GM18870 (cell line): ENCODE measurements around the gene PPP4R1.
A peak's percentile ranks its signal among the peaks of the same experiment; 100 is the strongest.
"Not testable (repeated sequence)": the region's sequence is repeated elsewhere in the genome, so short reads cannot be mapped to it uniquely, and the experiment has no call there.

Source experiments
- ATAC-seq: cut with Tn5 transposase; IDR thresholded peaks from one replicate; pipeline ENCODE4 v1.9.1; 2021; ENCODE audit warnings: moderate library complexity; ENCODE audit not compliant: unreplicated experiment

PPP4R1 gene

DNA sequence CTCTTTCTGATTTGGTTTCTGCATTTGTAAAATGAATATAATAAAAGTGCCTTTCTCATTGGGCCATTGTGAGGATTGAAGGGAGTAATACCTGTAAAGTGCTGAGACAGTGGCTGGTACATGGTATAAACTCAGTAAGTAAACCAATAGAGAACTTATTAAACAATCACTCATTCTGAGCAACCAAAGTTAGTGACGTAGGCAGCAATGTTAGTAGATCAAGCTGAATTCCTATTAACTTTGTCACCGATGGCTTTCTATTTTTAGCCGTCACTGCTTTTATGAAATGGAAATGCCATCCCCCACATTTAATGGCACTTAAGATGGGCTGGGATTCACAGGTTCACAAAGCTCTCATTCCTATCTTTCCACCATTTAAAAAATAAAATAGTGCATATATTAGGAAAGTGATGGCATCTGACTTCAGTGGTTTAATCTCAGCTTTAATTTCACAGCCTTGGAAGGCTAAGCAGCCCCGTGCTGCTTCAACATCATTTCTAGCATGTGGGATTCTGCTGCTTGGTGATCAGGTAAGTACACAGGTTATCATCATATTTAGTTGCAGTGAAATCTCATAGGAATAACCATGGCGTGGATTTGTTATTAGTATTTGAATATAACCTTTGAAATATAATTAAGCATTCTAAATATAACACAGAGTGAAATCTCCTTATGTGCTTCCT lies 17.6 kb upstream of the PPP4R1 start:
- no peak for ATAC-seq

DNA sequence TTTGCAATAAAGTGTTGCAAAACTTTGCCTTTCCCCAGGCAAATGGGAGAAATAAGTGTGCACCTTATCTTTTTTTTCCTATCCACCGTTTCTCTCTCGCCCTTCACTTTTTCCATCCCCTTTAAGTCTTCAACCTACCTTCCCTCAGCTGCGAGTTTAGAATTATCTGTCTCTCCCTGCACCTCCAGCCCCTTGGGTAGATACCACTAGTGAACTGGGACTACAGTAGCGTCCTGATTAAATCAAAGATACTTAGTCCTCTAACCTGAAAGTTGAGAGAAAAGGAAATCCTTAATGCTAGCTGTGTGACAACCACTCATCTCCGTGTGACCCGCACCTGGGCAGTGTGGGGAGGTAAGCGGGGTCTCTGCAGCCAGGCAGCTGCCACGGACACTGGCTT lies 16.1 kb upstream of the PPP4R1 start:
- ATAC-seq = no peak

DNA sequence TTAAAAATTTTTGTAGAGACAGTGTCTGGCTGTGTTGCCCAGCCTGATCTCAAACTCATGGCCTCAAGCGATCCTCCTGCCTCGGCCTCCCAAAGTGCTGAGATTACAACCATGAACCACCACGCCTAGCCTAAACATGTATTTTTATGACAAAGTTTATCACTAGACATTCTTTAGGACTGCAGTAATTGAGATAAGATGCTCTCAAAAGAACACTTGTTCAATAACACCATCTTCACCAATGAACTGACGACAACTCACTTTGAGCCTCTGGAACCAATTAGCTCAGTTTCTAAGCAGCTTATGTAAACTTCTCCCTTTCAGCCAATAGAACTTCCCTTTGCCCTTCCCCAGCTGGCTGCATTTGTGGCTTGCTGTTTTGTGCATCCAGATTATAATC lies 15.3 kb upstream of the PPP4R1 start:
- no peak for ATAC-seq

- ATAC-seq = no peak
Observed at GRCh38 chr18:9628984-9629383, 14.6 kb upstream of the PPP4R1 start.

GRCh38 chr18:9627642-9628041 lies 13.3 kb upstream of the PPP4R1 start:
- ATAC-seq = no peak

DNA sequence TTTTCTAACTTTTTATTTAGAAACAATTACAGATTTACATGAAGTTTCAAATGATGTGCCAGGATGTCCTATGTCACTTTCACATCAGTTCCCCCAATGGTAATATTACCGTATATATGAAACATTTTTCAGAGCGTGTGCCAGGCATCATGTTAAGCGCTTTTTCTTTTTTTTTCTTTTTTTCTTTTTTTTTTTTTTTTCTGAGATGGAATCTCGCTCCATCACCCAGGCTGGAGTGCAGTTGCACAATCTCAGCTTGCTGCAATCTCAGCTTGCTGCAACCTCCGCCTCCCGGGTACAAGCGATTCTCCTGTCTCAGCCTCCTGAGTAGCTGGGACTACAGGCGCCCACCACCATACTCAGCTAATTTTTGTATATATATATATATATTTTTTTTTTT lies 5.6 kb upstream of the PPP4R1 start:
- ATAC-seq = no peak

DNA sequence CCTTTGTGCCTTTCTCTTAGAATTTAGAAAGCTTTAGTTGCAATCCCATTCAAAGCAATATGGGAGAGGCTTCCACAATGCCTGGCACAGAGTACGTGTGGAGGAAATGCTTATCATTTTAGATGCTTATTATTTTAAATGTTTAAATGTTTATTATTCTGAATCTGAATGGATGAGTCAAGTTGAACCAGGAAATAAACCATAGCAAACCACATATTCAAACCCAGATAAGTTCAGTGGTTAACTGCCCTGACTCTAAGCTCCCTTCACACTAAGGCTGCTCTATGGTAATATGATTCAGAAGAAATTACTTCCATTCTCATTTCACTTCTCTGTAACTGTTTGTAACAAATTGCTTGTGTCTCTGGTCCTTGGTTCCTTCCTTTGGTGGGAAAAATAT lies 5.2 kb upstream of the PPP4R1 start:
- no peak for ATAC-seq

DNA sequence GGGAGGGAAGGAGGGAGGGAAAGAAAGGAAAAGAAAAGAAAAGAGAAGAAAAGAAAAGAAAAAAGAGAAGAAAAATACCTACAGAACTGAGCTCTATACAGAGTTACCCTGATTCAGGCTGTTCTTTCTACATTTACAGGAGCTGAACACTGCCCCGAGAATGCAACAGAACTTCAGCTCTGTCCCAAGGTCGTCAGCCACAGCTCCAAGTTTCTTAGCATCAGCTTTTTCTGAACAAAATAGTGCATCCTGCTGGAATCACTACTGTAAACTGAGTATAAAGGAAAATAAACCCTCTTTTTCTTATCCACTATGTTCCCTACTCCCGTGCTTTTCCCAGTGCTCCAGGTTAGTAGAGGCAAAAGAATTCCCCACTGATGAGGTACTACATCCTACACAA lies 4.7 kb upstream of the PPP4R1 start:
- ATAC-seq = no peak

GRCh38 chr18:9617006-9617542 lies 2.7 kb upstream of the PPP4R1 start:
- ATAC-seq = no peak

- no peak for ATAC-seq
Observed at GRCh38 chr18:9616049-9616448, 1.7 kb upstream of the PPP4R1 start.

- ATAC-seq = no peak
Observed at GRCh38 chr18:9615280-9615797, 980 bp upstream of the PPP4R1 start.

GRCh38 chr18:9613550-9614400 lies 584 bp downstream of the PPP4R1 start:
- ATAC-seq = no peak

DNA sequence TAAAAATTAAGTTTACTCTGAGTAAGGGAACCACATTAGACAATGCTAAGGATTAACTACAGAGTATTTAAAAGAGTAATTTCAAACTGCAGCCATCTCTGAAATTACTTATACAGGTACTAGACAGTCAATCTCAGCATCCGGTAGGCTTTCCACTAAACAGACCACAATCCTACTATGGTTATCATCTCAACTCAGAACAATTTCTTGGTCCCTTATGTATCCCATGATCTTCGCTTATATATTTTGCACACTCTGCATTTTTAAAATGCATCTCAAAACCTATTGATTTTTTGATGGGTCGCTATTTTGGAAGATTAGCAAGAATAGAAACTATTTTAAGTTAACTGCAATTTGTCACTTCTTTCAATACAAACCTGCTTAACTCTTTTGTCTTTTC lies 1.4 kb downstream of the PPP4R1 start:
- no peak for ATAC-seq

DNA sequence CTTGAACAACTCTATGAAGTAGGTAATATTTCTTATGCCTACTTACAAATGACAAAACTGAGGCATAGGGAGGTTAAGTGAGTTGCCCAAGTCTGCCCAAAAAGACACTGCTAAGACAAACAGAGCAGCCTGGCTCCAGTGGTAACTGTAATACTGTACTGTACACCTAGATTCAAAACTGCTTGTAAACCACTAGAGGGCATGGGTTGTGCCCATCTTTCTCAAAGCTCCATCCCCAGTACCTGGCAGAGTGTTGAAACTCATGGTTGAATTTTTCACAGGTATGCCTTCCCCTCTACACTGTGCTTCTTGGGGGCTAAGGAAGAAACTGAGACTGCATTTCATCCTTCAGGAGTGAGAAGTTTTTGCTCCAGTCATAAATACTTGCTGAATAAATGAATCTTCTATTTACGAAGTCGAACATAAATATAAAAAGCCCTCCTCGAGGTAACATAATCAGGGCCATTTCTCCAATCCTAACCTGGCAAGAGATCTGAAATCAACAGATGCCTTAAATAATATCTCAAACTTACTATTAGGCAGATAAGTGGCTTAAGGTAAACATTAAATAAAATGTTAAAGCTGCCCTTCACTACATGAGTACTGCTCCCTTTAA lies 2.0 kb downstream of the PPP4R1 start:
- peak; percentile 54 for ATAC-seq

DNA sequence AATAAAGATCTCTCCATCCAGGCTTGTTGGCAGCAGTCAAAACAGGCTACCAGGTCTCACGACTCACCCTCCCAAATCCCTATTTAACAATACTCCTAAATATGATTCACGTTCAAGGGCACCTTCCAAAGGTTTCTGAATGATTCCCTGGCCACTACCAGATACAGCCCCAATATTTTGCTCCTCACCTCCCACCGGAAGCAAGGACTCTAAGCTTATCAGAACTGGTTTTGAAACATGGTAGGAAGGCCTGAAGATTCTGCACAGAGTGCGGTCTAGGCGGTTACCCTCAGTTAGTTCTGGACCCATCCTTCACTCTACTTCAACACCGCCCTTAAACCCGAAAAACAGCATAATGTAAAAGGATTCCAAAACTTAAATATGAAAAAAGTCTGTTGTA lies 5.2 kb downstream of the PPP4R1 start:
- no peak for ATAC-seq

DNA sequence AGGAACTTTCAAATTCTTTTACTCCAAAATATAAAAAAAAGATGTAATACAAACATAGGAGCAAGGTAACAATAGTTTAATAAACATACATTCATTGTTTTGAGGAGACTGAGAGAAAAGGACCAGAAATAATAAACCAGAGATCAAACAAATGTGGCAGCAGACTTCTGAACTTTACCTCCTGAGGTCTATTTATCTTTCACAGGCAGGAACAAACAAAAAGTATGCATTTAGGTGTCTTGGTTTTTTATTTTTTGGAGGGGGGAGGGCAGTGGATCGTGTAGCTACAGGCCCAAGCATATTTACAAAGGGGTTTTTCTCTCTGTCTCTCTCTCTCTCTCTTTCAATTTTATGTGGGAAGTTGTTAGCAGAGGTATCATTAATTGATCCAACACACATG lies 5.6 kb downstream of the PPP4R1 start:
- ATAC-seq = no peak

DNA sequence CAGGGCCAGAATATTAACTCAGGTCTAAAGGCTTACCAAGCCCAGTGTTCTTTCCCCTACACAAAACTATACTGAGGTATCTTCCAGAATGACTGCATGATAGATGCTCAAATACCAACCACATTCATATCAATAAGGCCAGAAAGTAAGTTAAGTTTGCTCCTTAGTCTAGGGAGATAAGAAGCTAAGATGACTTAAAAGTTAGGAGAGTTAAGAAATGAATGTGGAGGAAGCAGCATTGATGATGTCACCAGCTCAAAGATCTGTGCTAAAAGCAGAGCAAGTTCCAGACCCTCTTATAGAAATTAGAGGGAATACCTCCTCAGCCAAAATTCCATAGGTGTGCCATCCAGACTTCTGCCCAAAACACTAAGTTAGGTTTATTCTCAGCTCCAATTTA lies 6.1 kb downstream of the PPP4R1 start:
- ATAC-seq = no peak

- ATAC-seq = not testable (repeated sequence)
Observed at GRCh38 chr18:9607111-9607510, 7.2 kb downstream of the PPP4R1 start.

GRCh38 chr18:9606039-9606438 lies 8.3 kb downstream of the PPP4R1 start:
- no peak for ATAC-seq

GRCh38 chr18:9604348-9604747 lies 10.0 kb downstream of the PPP4R1 start:
- no peak for ATAC-seq

- no peak for ATAC-seq
Observed at GRCh38 chr18:9599328-9599727, 15.0 kb downstream of the PPP4R1 start.

GRCh38 chr18:9597609-9598008 lies 16.8 kb downstream of the PPP4R1 start:
- ATAC-seq = no peak
